ENCODE measurements around the gene NKAPL.
"Not testable (repeated sequence)": the region's sequence is repeated elsewhere in the genome, so short reads cannot be mapped to it uniquely, and the experiment has no call there.

Gene NKAPL

GRCh38 chr6:28303570-28303969 is 44.5 kb downstream of the NKAPL start:
- Histone ChIP-seq H3K4me1 (ENCODE audit: low read length) (no peaks in the 10 kb centered on the region), H2AFZ (ENCODE audit: low read depth, low read length) (no peak overlapping the region), H3K4me3 (ENCODE audit: low read length) (no peak overlapping the region), H3K36me3 (replicated peaks; ENCODE audit: low read depth, low read length) (no peaks in the 10 kb centered on the region), H3K27ac (ENCODE audit: low read length) (no peak overlapping the region), H4K20me1 (ENCODE audit: insufficient read depth, low read length) (no peaks in the 10 kb centered on the region), H3K27me3 (ENCODE audit: low read depth, low read length) (no peaks in the 10 kb centered on the region), H3K9ac (ENCODE audit: low read length) (no peak overlapping the region), H3K9me3 (ENCODE audit: insufficient read depth, low read length) (no peaks in the 10 kb centered on the region), H3K4me2 (ENCODE audit: low read length) (peak overlapping the region; percentile 12; the same call in 1 of the 2 replicates), H3K79me2 (ENCODE audit: low read length) (no peaks in the 10 kb centered on the region)
- TF ChIP-seq EZH2phosphoT487 (IDR thresholded peaks at IDR 0.05; ENCODE audit: low read depth) (no peak), CTCF (IDR thresholded peaks at IDR 0.05; ENCODE audit: low read depth, low read length) (no peak)

DNA sequence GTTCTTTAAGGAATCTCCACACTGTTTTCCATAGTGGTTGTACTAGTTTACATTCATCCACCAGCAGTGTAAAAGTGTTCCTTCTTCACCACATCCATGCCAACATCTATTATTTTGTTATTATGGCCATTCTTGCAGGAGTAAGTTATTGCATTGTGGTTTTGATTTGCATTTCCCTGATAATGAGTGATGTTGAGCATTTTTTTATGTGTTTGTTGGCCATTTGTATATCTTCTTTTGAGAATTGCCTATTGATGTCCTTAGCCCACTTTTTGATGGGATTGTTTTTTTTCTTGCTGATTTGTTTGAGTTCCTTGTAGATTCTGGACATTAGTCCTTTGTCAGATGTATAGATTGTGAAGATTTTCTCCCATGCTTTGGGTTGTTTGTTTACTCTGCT is 47.3 kb downstream of the NKAPL start:
- not testable (repeated sequence) for H2AFZ ChIP-seq (ENCODE audit: low read depth, low read length); H3K36me3 ChIP-seq (replicated peaks; ENCODE audit: low read depth, low read length); H3K4me2 ChIP-seq (ENCODE audit: low read length); H3K27ac ChIP-seq (ENCODE audit: low read length); H3K79me2 ChIP-seq (ENCODE audit: low read length); H3K9me3 ChIP-seq (ENCODE audit: insufficient read depth, low read length); H3K4me1 ChIP-seq (ENCODE audit: low read length); H4K20me1 ChIP-seq (ENCODE audit: insufficient read depth, low read length); H3K27me3 ChIP-seq (ENCODE audit: low read depth, low read length); H3K4me3 ChIP-seq (ENCODE audit: low read length); H3K9ac ChIP-seq (ENCODE audit: low read length)
